Peyer's patch (tissue), 4 donors: Measurements from ENCODE around the gene BCAS1. TPM values are rescaled to one million over a fixed set of nuclear protein-coding genes. Genes with fewer than 3 reads are reported as not detected.

Experiments
- DNase-seq, 3 donors: peaks; one replicate each; pipeline ENCODE4 v3.0.0-alpha.2; 2017 to 2019
- H3K27ac ChIP-seq, 4 donors: fragments of 200-600 bp; sonication (generic); one replicate each; pipeline ENCODE4 v1.5.1; 2016 to 2019
- H3K27me3 ChIP-seq, 2 donors: fragments of 200-600 bp; sonication (generic); one replicate each; pipeline ENCODE4 v1.5.1; 2019
- H3K36me3 ChIP-seq, 3 donors: fragments of 200-600 bp; sonication (generic); one replicate each; pipeline ENCODE4 v1.5.1; 2016 to 2019
- H3K4me1 ChIP-seq, 4 donors: fragments of 200-600 bp; sonication (generic); one replicate each; pipeline ENCODE4 v1.5.1; 2016 to 2019
- H3K4me3 ChIP-seq, 4 donors: fragments of 200-600 bp; sonication (generic); 1 replicate in 3 of 4; 2 replicates in 1 of 4; pipeline ENCODE4 v1.5.1; 2016 to 2019; ENCODE audit warnings: mild to moderate bottlenecking in 1 of 4
- H3K9me3 ChIP-seq, 4 donors: fragments of 200-600 bp; sonication (generic); one replicate each; pipeline ENCODE4 v1.5.1; 2016 to 2019; ENCODE audit warnings: mild to moderate bottlenecking in 1 of 4
- POLR2A ChIP-seq, 2 donors: fragments of 450-650 bp; IDR thresholded peaks; one replicate each; pipeline ENCODE4 v1.5.1; 2017; ENCODE audit warnings: antibody characterized with exemption in 2 of 2, mild to moderate bottlenecking in 2 of 2, moderate library complexity in 2 of 2
- total RNA-seq, 4 donors: library from RNA; depleted of rRNA; stranded (reverse); fragments of >200 nt; gene quantifications; one replicate each; pipeline ENCODE4 v1.1.0, GENCODE V29; 2016
- TF ChIP-seq, protein P1 (sequence below), 6 experiments: fragments of 450-650 bp in 4 of 6; fragments of 200-600 bp in 2 of 6; sonication (generic) in 1 of 6; IDR thresholded peaks; one replicate each; pipeline ENCODE4 v1.5.1; 2017 to 2019; ENCODE audit warnings: antibody characterized with exemption in 6 of 6, mild to moderate bottlenecking in 3 of 6, moderate library complexity in 1 of 6

The BCAS1 gene
- total RNA-seq, 4 donors from 2014 or later, result 21.5 to 58.1 (median 43.2) TPM

GRCh38 chr20:54026295-54027064 lies 43.9 kb downstream of the BCAS1 start:
- H3K36me3 ChIP-seq, result no peaks in the 10 kb centered on the region
- H3K27ac ChIP-seq, result no peak overlapping the region
- H3K9me3 ChIP-seq, result no peaks in the 10 kb centered on the region
- no peaks in the 10 kb centered on the region for H3K4me1 ChIP-seq
- no peaks in the 10 kb centered on the region for H3K27me3 ChIP-seq
- TF ChIP-seq POLR2A (IDR thresholded peaks at IDR 0.05), result no peak
- TF ChIP-seq, protein P1, sequence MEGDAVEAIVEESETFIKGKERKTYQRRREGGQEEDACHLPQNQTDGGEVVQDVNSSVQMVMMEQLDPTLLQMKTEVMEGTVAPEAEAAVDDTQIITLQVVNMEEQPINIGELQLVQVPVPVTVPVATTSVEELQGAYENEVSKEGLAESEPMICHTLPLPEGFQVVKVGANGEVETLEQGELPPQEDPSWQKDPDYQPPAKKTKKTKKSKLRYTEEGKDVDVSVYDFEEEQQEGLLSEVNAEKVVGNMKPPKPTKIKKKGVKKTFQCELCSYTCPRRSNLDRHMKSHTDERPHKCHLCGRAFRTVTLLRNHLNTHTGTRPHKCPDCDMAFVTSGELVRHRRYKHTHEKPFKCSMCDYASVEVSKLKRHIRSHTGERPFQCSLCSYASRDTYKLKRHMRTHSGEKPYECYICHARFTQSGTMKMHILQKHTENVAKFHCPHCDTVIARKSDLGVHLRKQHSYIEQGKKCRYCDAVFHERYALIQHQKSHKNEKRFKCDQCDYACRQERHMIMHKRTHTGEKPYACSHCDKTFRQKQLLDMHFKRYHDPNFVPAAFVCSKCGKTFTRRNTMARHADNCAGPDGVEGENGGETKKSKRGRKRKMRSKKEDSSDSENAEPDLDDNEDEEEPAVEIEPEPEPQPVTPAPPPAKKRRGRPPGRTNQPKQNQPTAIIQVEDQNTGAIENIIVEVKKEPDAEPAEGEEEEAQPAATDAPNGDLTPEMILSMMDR (IDR thresholded peaks at IDR 0.05), result no peak
- no peak overlapping the region for H3K4me3 ChIP-seq
- DNase-seq, result no peak

- no peaks in the 10 kb centered on the region for H3K36me3 ChIP-seq
- DNase-seq, result no peak
- no peaks in the 10 kb centered on the region for H3K9me3 ChIP-seq
- no peak for TF ChIP-seq POLR2A (IDR thresholded peaks at IDR 0.05)
- TF ChIP-seq, protein P1 (IDR thresholded peaks at IDR 0.05), result no peak
- no peak overlapping the region for H3K4me3 ChIP-seq
- no peak overlapping the region for H3K27ac ChIP-seq
- H3K27me3 ChIP-seq, result no peaks in the 10 kb centered on the region
- no peaks in the 10 kb centered on the region for H3K4me1 ChIP-seq
These were observed 45.1 kb downstream of the BCAS1 start for GRCh38 chr20:54025251-54025771.

GRCh38 chr20:54023406-54023805 lies 47.0 kb downstream of the BCAS1 start:
- H3K27me3 ChIP-seq, result no peaks in the 10 kb centered on the region
- no peaks in the 10 kb centered on the region for H3K4me1 ChIP-seq
- no peaks in the 10 kb centered on the region for H3K9me3 ChIP-seq
- no peaks in the 10 kb centered on the region for H3K36me3 ChIP-seq
- no peak for TF ChIP-seq POLR2A (IDR thresholded peaks at IDR 0.05)
- no peak overlapping the region for H3K27ac ChIP-seq
- no peak overlapping the region for H3K4me3 ChIP-seq
- no peak for DNase-seq

DNA sequence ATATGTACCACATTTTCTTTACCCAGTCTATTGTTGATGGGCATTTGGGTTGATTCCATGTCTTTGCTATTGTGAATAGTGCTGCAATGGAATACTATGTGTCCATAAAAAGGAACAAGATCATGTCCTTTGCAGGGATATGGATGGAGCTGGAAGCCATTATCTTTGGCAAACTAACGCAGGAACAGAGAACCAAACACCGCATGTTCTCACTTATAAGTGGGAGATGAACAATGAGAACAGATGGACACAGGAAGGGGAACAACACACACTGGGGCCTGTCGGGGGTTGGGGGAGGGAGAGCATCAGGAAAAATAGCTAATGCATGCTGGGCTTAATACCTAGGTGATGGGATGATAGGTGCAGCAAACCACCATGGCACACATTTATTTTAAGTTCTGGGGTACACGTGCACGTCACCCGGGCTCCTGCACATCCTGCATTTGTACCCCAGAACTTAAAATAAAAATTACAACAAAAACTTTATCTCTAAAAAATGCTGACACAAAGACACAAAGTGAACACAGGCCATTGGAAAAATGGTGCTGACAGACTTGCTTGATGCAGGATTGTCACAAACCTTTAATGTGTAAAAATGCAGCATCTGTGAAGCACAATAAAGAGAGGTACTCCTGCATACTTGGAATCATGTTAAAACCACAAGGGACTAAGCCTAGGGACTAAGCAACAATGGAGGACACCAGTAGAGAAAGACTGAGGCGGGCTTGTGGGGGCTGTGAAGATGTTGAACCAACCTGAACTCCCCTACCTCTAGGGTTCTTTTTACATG lies 48.8 kb downstream of the BCAS1 start:
- H3K9me3 ChIP-seq, result no peaks in the 10 kb centered on the region

DNA sequence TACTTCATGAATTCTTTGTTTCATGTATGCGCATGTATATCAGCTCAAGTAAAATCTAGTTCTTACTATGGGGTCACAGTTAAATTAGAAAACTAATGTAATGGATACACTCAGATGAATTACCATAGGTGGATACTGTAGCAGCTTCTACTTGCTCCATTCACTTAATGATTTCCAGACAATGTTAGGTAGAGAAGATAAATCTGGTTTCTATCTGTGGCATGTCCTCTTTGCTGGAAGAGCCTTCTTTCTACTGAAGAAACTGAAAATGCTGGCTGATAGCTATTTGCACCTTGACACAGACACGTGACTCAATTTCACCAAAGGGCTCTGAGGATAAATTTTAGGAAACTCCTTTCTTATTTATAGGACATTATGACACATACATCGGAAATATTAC lies 49.5 kb downstream of the BCAS1 start:
- H3K4me3 ChIP-seq, result no peak overlapping the region
- no peaks in the 10 kb centered on the region for H3K4me1 ChIP-seq
- TF ChIP-seq, protein P1 (IDR thresholded peaks at IDR 0.05), result no peak
- TF ChIP-seq POLR2A (IDR thresholded peaks at IDR 0.05), result no peak
- H3K9me3 ChIP-seq, result no peaks in the 10 kb centered on the region
- no peak overlapping the region for H3K27ac ChIP-seq
- H3K27me3 ChIP-seq, result no peaks in the 10 kb centered on the region
- DNase-seq, result no peak
- no peaks in the 10 kb centered on the region for H3K36me3 ChIP-seq

More for the DNA sequence above, 48.8 kb downstream of the BCAS1 start:
- no peak overlapping the region for H3K27ac ChIP-seq
- H3K36me3 ChIP-seq, result no peaks in the 10 kb centered on the region
- no peaks in the 10 kb centered on the region for H3K4me1 ChIP-seq
- H3K27me3 ChIP-seq, result no peaks in the 10 kb centered on the region
- no peak overlapping the region for H3K4me3 ChIP-seq
- DNase-seq, result no peak
- TF ChIP-seq, protein P1 (IDR thresholded peaks at IDR 0.05), result no peak

- Histone ChIP-seq H3K9me3 (no peaks in the 10 kb centered on the region), H3K27ac (no peak overlapping the region), H3K36me3 (no peaks in the 10 kb centered on the region), H3K4me3 (no peak overlapping the region), H3K4me1 (no peaks in the 10 kb centered on the region), H3K27me3 (no peaks in the 10 kb centered on the region)
- no peak for DNase-seq
- TF ChIP-seq, protein P1 (IDR thresholded peaks at IDR 0.05), result no peak
- TF ChIP-seq POLR2A (IDR thresholded peaks at IDR 0.05), result no peak
These were observed 50.0 kb downstream of the BCAS1 start for GRCh38 chr20:54020348-54020747.
